Esophagus squamous epithelium (tissue), 5 donors: ENCODE measurements around the gene RAB33B. TPM values are rescaled to one million over a fixed set of nuclear protein-coding genes. Genes with fewer than 3 reads are reported as not detected.
A peak's percentile ranks its signal among the peaks of the same experiment; 100 is the strongest.
"Not testable (repeated sequence)": the region's sequence is repeated elsewhere in the genome, so short reads cannot be mapped to it uniquely, and the experiment has no call there.

Experiments
- DNase-seq: peaks from one replicate; lab custom pipeline; 2025; lab: John Stamatoyannopoulos, UW
- H3K27ac ChIP-seq, 4 donors: fragments of 200-600 bp; sonication (generic); one replicate each; pipeline ENCODE4 v1.5.1; 2016 to 2019; ENCODE audit warnings: mild to moderate bottlenecking in 1 of 4
- H3K27me3 ChIP-seq, 4 donors: fragments of 200-600 bp; sonication (generic); 1 replicate in 3 of 4; 2 replicates in 1 of 4; pipeline versions ENCODE4 v1.5.1 to v1.6.0; 2017 to 2021; ENCODE audit warnings: antibody characterized with exemption in 1 of 4
- H3K36me3 ChIP-seq, 3 donors: fragments of 200-600 bp; sonication (generic); one replicate each; pipeline ENCODE4 v1.5.1; 2016 to 2019
- H3K4me1 ChIP-seq, 3 donors: fragments of 200-600 bp; sonication (generic); one replicate each; pipeline ENCODE4 v1.5.1; 2017 to 2019
- H3K4me3 ChIP-seq, 4 donors: fragments of 200-600 bp; sonication (generic); 1 replicate in 3 of 4; 2 replicates in 1 of 4; pipeline ENCODE4 v1.5.1; 2016 to 2019; ENCODE audit warnings: mild to moderate bottlenecking in 2 of 4, moderate library complexity in 1 of 4
- H3K9me3 ChIP-seq, 3 donors: fragments of 200-600 bp; sonication (generic); one replicate each; pipeline ENCODE4 v1.5.1; 2016 to 2019
- POLR2A ChIP-seq, 4 donors: fragments of 450-650 bp; IDR thresholded peaks; one replicate each; pipeline ENCODE4 v1.6.1; 2017; ENCODE audit warnings: antibody characterized with exemption in 4 of 4, mild to moderate bottlenecking in 4 of 4, moderate library complexity in 3 of 4
- WGBS, 2 donors: methylation state at CpG; one replicate each; pipeline ENCODE4 v1.1.5; 2018; 5-methylcytosine and 5-hydroxymethylcytosine counted together
- intact Hi-C: fragments of 100-400 bp; cut with DNase I; formaldehyde crosslinking; loops from one replicate; pipeline ENCODE4 v1.15.0; 2022
- total RNA-seq, 4 donors: library from RNA; depleted of rRNA; stranded (reverse); fragments of >200 nt; gene quantifications; one replicate each; pipeline ENCODE4 v1.1.0, GENCODE V29; 2016
- TF ChIP-seq, protein P1 (sequence below), 6 experiments: fragments of 450-650 bp in 4 of 6; fragments of 200-600 bp in 2 of 6; sonication (generic) in 2 of 6; IDR thresholded peaks; one replicate each; pipeline ENCODE4 v1.5.1; 2016 to 2019; ENCODE audit warnings: antibody characterized with exemption in 6 of 6, mild to moderate bottlenecking in 4 of 6, moderate library complexity in 4 of 6
- donor health status: DM: yes; HTN: yes; CAD: no.

RAB33B gene
- total RNA-seq, 4 donors from 2014 or later = 3.4 to 9.2 (median 6.6) TPM

DNA sequence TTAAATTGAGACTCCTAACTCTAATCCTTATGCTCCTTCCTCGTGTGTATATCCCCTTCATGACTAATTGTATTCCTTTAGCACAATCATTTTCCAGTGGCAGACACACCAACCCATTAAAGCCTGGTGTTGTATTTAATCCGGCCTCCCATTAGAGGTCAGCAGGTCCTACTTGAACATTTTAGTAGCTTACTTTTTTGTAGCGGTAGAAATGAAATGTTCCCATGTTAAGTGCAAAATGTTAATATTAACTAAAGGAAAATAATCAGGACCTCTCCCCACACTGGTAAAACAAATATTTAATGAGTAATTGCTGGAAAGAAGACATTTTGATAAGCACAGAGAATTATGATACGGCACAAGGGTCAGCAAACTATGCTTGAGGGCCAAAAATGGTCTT lies 3.4 kb downstream of the RAB33B start:
- intact Hi-C loops = no loop called here
- H3K27ac ChIP-seq = peak overlapping the region in 1 of 4 donors; percentile 99
- no peak overlapping the region for H3K4me3 ChIP-seq
- no peaks in the 10 kb centered on the region for H3K9me3 ChIP-seq
- DNase-seq = no peak
- H3K36me3 ChIP-seq = no peaks in the 10 kb centered on the region
- WGBS, 2 donors = 56% methylated on average over 4 of the region's 4 CpGs
- H3K27me3 ChIP-seq = no peaks in the 10 kb centered on the region
- H3K4me1 ChIP-seq = peaks cover 15 to 66% (median 32%) of the 10 kb centered on the region in 3 donors
- TF ChIP-seq, protein P1, sequence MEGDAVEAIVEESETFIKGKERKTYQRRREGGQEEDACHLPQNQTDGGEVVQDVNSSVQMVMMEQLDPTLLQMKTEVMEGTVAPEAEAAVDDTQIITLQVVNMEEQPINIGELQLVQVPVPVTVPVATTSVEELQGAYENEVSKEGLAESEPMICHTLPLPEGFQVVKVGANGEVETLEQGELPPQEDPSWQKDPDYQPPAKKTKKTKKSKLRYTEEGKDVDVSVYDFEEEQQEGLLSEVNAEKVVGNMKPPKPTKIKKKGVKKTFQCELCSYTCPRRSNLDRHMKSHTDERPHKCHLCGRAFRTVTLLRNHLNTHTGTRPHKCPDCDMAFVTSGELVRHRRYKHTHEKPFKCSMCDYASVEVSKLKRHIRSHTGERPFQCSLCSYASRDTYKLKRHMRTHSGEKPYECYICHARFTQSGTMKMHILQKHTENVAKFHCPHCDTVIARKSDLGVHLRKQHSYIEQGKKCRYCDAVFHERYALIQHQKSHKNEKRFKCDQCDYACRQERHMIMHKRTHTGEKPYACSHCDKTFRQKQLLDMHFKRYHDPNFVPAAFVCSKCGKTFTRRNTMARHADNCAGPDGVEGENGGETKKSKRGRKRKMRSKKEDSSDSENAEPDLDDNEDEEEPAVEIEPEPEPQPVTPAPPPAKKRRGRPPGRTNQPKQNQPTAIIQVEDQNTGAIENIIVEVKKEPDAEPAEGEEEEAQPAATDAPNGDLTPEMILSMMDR (IDR thresholded peaks at IDR 0.05) = no peak
- TF ChIP-seq POLR2A (IDR thresholded peaks at IDR 0.05) = no peak

DNA sequence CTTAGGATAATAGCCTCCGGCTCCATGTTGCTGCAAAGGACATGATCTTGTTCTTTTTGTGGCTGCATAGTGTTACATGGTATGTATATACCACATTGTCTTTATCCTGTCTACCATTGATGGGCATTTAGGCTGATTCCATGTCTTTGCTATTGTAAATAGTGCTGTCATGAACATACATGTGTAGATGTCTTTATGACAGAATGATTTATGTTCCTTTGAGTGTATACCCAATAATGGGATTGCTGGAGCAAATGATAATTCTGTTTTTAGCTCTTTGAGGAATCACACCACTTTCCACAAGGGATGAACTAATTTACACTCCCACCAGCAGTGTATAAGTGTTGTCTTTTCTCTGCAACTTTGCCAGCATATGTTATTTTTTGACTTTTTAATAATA lies 4.6 kb downstream of the RAB33B start:
- no peak for DNase-seq
- Histone ChIP-seq H3K27ac (peak overlapping the region in 2 of 4 donors; percentile 3 to 99), H3K36me3 (no peaks in the 10 kb centered on the region), H3K4me3 (no peak overlapping the region), H3K4me1 (peaks cover 15 to 58% (median 27%) of the 10 kb centered on the region in 3 donors), H3K9me3 (no peaks in the 10 kb centered on the region), H3K27me3 (no peaks in the 10 kb centered on the region)
- WGBS, 2 donors = 53 to 80% methylated on average over 1 of the region's 1 CpG
- no peak for TF ChIP-seq POLR2A (IDR thresholded peaks at IDR 0.05)
- TF ChIP-seq, protein P1 (IDR thresholded peaks at IDR 0.05) = no peak
- intact Hi-C loops = no loop called here

DNA sequence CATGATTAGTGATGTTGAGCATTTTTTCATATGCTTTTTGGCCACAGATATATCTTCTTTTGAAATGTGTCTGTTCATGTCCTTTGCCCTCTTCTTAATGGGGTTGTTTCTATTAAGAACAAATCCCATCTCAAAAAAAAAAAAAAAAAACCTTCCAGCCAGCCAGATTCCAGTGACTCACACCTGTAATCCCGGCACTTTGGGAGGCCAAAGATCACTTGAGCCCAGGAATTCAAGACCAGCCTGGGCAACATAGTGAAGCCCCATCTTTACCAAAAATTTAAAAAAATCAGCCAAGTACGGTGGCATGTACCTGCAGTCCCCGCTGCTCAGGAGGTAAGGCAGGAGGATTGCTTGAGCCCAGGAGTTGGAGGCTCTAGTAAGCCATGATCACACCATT lies 5.1 kb downstream of the RAB33B start:
- intact Hi-C loops = no loop called here
- TF ChIP-seq, protein P1 (IDR thresholded peaks at IDR 0.05) = no peak
- no peak for TF ChIP-seq POLR2A (IDR thresholded peaks at IDR 0.05)
- H3K4me1 ChIP-seq = peaks cover 15 to 61% (median 27%) of the 10 kb centered on the region in 3 donors
- 27 to 57% methylated on average over 3 of the region's 3 CpGs for WGBS, 2 donors
- no peaks in the 10 kb centered on the region for H3K9me3 ChIP-seq
- peak overlapping the region in 1 of 4 donors; percentile 99 for H3K27ac ChIP-seq
- H3K4me3 ChIP-seq = no peak overlapping the region
- DNase-seq = no peak
- no peaks in the 10 kb centered on the region for H3K27me3 ChIP-seq
- H3K36me3 ChIP-seq = no peaks in the 10 kb centered on the region

DNA sequence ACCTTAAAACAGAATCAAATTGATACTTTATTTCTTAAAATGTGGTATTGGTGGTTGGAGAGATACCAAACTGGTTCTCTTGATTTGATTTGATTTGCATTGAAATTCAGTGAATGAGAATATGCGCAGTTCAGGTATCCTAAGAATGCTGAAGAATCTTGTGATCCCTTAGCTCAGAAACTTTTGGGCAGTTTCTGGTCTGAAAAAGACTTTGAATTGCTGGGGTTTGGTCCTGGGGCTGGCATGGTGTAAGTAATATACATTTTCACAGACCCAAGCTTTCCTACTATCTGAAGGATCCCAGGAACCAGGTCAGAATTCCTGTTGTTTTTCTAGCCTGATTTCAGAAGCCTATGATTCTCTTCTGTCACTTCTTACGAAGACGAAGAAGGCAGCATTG lies 6.6 kb downstream of the RAB33B start:
- H3K4me3 ChIP-seq = no peak overlapping the region
- no peaks in the 10 kb centered on the region for H3K27me3 ChIP-seq
- peaks cover 8 to 48% (median 19%) of the 10 kb centered on the region in 3 donors for H3K4me1 ChIP-seq
- DNase-seq = no peak
- 91 to 98% methylated on average over 3 of the region's 3 CpGs for WGBS, 2 donors
- no peaks in the 10 kb centered on the region for H3K36me3 ChIP-seq
- no peak overlapping the region for H3K27ac ChIP-seq
- no peaks in the 10 kb centered on the region for H3K9me3 ChIP-seq
- TF ChIP-seq, protein P1 (IDR thresholded peaks at IDR 0.05) = no peak
- TF ChIP-seq POLR2A (IDR thresholded peaks at IDR 0.05) = no peak
- intact Hi-C loops = no loop called here

DNA sequence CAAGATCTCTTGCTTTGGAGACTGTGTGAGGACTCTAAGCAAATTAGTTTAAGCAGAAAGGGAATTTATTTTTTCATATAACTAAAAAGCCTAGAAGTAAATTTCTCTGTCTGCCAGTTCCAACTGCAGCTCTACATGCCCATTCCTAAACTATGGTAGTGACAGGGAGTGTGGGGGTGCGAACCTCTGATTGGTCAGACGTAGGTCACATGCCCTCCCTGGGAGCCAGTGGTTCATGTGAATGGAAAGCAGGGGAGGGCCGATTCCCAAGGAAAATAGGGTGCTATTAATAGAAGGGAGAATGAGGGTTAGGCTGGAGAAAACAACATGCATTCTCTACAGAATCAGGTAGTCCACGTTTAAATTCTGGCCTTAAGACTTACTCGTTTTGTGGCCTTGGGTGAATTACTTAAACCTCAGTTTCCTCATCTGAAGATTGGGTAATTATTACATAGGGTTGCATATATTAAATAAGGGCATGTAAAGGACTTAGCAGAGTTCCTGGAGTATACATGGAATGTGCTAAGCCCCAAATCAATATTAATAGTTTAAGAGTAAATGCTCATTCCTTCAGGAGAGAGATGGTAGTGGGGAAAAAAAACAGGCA lies 7.2 kb downstream of the RAB33B start:
- no peaks in the 10 kb centered on the region for H3K27me3 ChIP-seq
- peaks cover 2 to 42% (median 13%) of the 10 kb centered on the region in 3 donors for H3K4me1 ChIP-seq
- H3K27ac ChIP-seq = no peak overlapping the region
- WGBS, 2 donors = 76 to 86% methylated on average over 5 of the region's 5 CpGs
- no peak overlapping the region for H3K4me3 ChIP-seq
- no peak for TF ChIP-seq POLR2A (IDR thresholded peaks at IDR 0.05)
- TF ChIP-seq, protein P1 (IDR thresholded peaks at IDR 0.05) = no peak
- H3K36me3 ChIP-seq = no peaks in the 10 kb centered on the region
- no peaks in the 10 kb centered on the region for H3K9me3 ChIP-seq
- intact Hi-C loops = no loop called here
- no peak for DNase-seq

DNA sequence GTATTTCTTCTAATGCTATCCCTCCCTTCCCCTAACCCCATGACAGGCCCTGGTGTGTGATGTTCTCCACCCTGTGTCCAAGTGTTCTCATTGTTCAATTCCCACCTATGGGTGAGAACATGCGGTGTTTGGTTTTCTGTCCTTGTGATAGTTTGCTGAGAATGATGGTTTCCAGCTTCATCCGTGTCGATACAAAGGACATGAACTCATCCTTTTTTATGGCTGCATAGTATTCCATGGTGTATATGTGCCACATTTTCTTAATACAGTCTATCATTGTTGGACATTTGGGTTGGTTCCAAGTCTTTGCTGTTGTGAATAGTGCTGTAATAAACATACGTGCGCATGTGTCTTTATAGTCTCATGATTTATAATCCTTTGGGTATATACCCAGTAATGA lies 10.6 kb downstream of the RAB33B start:
- H3K9me3 ChIP-seq, H3K27me3 ChIP-seq, H3K27ac ChIP-seq, H3K36me3 ChIP-seq, intact Hi-C loops, H3K4me3 ChIP-seq, DNase-seq, H3K4me1 ChIP-seq: not testable (repeated sequence)
- 94 to 100% methylated on average over 5 of the region's 5 CpGs for WGBS, 2 donors
